ENCODE results near the gene RNF5. TPM values are rescaled to one million over a fixed set of nuclear protein-coding genes. Genes with fewer than 3 reads are reported as not detected.

The RNF5 gene
- total and polyA plus RNA-seq, 9 of the 15 experiments (the other 6 are each of a cell fraction or from before 2014, with no cell fraction given), result 62.2 to 245 (median 129) TPM

GRCh38 chr6:32153564-32154513, 24.4 kb upstream of the RNF5 start, which contains the start of gene PPT2 (continued):
- TF ChIP-seq, protein P1, sequence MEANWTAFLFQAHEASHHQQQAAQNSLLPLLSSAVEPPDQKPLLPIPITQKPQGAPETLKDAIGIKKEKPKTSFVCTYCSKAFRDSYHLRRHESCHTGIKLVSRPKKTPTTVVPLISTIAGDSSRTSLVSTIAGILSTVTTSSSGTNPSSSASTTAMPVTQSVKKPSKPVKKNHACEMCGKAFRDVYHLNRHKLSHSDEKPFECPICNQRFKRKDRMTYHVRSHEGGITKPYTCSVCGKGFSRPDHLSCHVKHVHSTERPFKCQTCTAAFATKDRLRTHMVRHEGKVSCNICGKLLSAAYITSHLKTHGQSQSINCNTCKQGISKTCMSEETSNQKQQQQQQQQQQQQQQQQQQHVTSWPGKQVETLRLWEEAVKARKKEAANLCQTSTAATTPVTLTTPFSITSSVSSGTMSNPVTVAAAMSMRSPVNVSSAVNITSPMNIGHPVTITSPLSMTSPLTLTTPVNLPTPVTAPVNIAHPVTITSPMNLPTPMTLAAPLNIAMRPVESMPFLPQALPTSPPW (CRISPR knock-in tag; IDR thresholded peaks at IDR 0.05), result peak; percentile 84
- TF ChIP-seq ZC3H11A (IDR thresholded peaks at IDR 0.05; ENCODE audit: low read depth, low read length), result 0 out of 2 replicates have a peak, but pooled peaks have one; percentile 16
- TF ChIP-seq ZNF217 (CRISPR knock-in tag; IDR thresholded peaks at IDR 0.05), result no peak
- peak; percentile 43; the same call in 1 of the 2 replicates for TF ChIP-seq TARDBP (IDR thresholded peaks at IDR 0.05)
- TF ChIP-seq PHF21A (IDR thresholded peaks at IDR 0.05; ENCODE audit: borderline replicate concordance, low read depth), result no peak
- peak; percentile 53 to 81 for TF ChIP-seq TRIM24 (IDR thresholded peaks at IDR 0.05)
- no peak; the same call in 1 of the 2 replicates for TF ChIP-seq ZNF239 (CRISPR knock-in tag; IDR thresholded peaks at IDR 0.05)
- no peak for TF ChIP-seq GTF2A2 (tag; IDR thresholded peaks at IDR 0.05)
- TF ChIP-seq ZNF431 (CRISPR knock-in tag; IDR thresholded peaks at IDR 0.05), result peak; percentile 62
- TF ChIP-seq TAF9B (IDR thresholded peaks at IDR 0.05; ENCODE audit: partially characterized antibody), result peak; percentile 59
- peak; percentile 56 for TF ChIP-seq KDM5B (IDR thresholded peaks at IDR 0.05; ENCODE audit: insufficient replicate concordance, low read depth, low read length)
- peak; percentile 75 for TF ChIP-seq ZNF592 (IDR thresholded peaks at IDR 0.05)
- TF ChIP-seq AFF4 (CRISPR knock-in tag; IDR thresholded peaks at IDR 0.05), result peak; percentile 92

Measured in K562 (cell line).